PC-9 (cell line): Measurements from ENCODE around the gene MRPS9.

ENCODE experiments used
- CTCF ChIP-seq: fragments of 200-600 bp; sonication (generic); conservative IDR thresholded peaks from 2 replicates; pipeline ENCODE4 v1.6.1; 2017; ENCODE audit warnings: mixed run types, antibody characterized with exemption, mild to moderate bottlenecking, moderate library complexity
- EZH2 ChIP-seq: fragments of 200-600 bp; sonication (generic); IDR thresholded peaks from 2 replicates; pipeline ENCODE4 v1.8.0; 2017; ENCODE audit warnings: antibody characterized with exemption, low read depth

GRCh38 chr2:105090091-105090490, 52.2 kb downstream of the MRPS9 start:
- TF ChIP-seq CTCF = no peak
- TF ChIP-seq EZH2 = no peak
